ENCODE results near the gene LRRC36. TPM values are rescaled to one million over a fixed set of nuclear protein-coding genes. Genes with fewer than 3 reads are reported as not detected.

Gene LRRC36
- polyA plus RNA-seq, 3 donors = 0.65 to 3.2 (median 1.8) TPM

DNA sequence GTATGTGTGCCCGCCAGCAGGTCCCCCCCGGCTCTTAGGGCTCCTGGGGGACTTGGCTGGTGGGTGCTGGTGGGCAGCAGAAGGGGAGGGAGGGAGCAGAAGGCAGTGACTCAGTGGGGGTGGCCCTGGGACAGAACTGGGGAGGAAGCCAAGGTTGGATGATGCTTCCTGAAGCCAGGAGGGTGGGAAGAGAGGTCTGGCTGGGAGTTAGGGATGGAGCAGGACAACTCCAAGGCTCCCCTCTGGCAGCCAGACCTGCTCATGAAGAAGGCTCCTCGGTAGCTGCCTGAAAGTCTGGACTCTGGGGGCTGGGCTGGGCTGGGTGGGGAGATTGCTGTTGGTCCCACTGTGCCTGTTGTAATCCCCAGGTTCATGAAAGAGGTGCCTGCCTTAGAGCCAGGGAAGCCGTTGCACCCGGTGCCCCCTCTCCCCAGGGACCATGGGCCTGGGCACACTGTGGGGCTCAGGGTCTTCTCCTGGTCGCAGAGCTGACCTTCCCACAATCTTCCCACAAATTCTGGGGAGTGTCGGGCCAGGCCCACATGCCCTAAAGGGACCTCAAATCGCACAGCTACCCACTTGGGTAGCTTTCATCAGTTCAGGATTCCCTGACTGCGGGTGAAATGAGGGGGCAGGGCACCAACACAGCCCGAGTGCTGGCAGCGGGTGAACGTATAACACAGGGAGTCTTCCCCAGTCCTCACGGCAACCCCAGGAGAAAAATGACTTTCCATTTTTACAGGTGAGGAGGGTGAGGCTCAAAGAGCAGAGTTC lies 48.4 kb upstream of the LRRC36 start:
- peaks cover 0 to 1% (median 0%) of the 10 kb centered on the region in 3 donors for H3K27me3 Mint-ChIP-seq (ENCODE audit: low read depth in 3 of 3)
- H3K9ac ChIP-seq (ENCODE audit: insufficient read depth, low read length, poor library complexity, severe bottlenecking) = peak overlapping the region; percentile 77
- H3K9me3 ChIP-seq (replicated peaks in 1 of 2; ENCODE audit: control insufficient read depth in 1 of 2, insufficient read depth in 1 of 2, low read length in 2 of 2) = no peaks in the 10 kb centered on the region
- H3K27ac ChIP-seq (ENCODE audit: low read depth in 1 of 2, low read length in 2 of 2) = no peak overlapping the region
- H3K4me2 ChIP-seq (replicated peaks; ENCODE audit: extremely low read depth, low read length, poor library complexity, severe bottlenecking) = peak overlapping the region; percentile 74
- peak overlapping the region; percentile 47 to 72 (median 47) for H3K4me3 ChIP-seq (replicated peaks in 1 of 3; ENCODE audit: low read depth in 2 of 3, low read length in 3 of 3)
- no peak for DNase-seq
- H3K79me2 ChIP-seq (ENCODE audit: insufficient read depth, low read length) = peaks cover 4% of the 10 kb centered on the region
- intact Hi-C loops (cut with micrococcal nuclease) = loop anchor here in 1 of 2 donors (5.0 kb wide), 1 partner anchor 119 kb away; no protein-coding TSS in a partner anchor
- H3K4me1 ChIP-seq (ENCODE audit: control insufficient read depth in 1 of 2, insufficient read depth in 2 of 2, low read length in 2 of 2) = peaks cover 12 to 20% of the 10 kb centered on the region in 2 donors
- H3K4me1 Mint-ChIP-seq = peaks cover 14% of the 10 kb centered on the region
- H4K20me1 ChIP-seq (ENCODE audit: insufficient read depth, low read length) = no peaks in the 10 kb centered on the region
- no peaks in the 10 kb centered on the region for H3K36me3 ChIP-seq (replicated peaks in 1 of 2; ENCODE audit: control insufficient read depth in 1 of 2, insufficient read depth in 2 of 2, low read length in 2 of 2)
- peaks cover 14 to 16% of the 10 kb centered on the region in 2 donors for H3K36me3 Mint-ChIP-seq
- TF ChIP-seq, protein P1, sequence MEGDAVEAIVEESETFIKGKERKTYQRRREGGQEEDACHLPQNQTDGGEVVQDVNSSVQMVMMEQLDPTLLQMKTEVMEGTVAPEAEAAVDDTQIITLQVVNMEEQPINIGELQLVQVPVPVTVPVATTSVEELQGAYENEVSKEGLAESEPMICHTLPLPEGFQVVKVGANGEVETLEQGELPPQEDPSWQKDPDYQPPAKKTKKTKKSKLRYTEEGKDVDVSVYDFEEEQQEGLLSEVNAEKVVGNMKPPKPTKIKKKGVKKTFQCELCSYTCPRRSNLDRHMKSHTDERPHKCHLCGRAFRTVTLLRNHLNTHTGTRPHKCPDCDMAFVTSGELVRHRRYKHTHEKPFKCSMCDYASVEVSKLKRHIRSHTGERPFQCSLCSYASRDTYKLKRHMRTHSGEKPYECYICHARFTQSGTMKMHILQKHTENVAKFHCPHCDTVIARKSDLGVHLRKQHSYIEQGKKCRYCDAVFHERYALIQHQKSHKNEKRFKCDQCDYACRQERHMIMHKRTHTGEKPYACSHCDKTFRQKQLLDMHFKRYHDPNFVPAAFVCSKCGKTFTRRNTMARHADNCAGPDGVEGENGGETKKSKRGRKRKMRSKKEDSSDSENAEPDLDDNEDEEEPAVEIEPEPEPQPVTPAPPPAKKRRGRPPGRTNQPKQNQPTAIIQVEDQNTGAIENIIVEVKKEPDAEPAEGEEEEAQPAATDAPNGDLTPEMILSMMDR (IDR thresholded peaks at IDR 0.05) = no peak
- no peaks in the 10 kb centered on the region for H3K9me3 Mint-ChIP-seq
- 82% methylated on average over 9 of the region's 13 CpGs for WGBS (ENCODE audit: insufficient coverage)
- no peak overlapping the region for H3K27ac Mint-ChIP-seq
- H3K4me3 Mint-ChIP-seq = peak overlapping the region; percentile 75 to 86
- H2AFZ ChIP-seq (ENCODE audit: insufficient read depth, low read depth, low read length, poor library complexity, severe bottlenecking) = peak overlapping the region; percentile 92
- no peaks in the 10 kb centered on the region for H3K27me3 ChIP-seq (ENCODE audit: control insufficient read depth in 2 of 2, insufficient read depth in 2 of 2, low read length in 2 of 2)

DNA sequence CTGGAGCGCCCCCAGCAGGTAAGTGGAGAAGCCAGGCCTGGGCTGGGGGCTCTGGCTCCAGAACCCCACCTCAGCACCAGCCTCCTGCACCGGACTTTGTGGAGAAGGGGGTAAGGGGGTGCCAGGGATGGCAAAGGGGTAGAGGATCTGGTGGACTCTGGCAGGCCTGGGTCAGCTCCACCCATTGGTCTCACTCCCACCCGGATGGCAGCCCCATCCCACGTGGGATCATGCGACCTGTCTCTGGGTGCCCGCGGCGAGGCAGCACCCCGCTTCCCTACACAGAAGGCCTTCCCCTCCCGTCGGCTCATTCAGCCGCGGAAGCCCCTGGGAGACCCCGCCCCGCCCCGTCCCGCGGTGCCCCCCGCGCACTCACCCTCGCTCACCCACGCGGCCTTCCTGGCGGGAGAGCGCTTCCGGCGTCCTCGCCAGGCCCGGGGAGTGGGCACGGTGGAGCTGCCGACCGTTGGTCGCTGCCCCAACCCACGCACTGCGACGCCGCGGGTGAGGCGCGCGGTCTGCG lies 47.8 kb upstream of the LRRC36 start:
- H3K4me3 Mint-ChIP-seq = peak overlapping the region; percentile 75 to 86
- Histone ChIP-seq H3K4me2 (replicated peaks; ENCODE audit: extremely low read depth, low read length, poor library complexity, severe bottlenecking) (peak overlapping the region; percentile 74), H3K4me1 (ENCODE audit: control insufficient read depth in 1 of 2, insufficient read depth in 2 of 2, low read length in 2 of 2) (peaks cover 12 to 20% of the 10 kb centered on the region in 2 donors), H3K27ac (ENCODE audit: low read depth in 1 of 2, low read length in 2 of 2) (no peak overlapping the region), H3K36me3 (replicated peaks in 1 of 2; ENCODE audit: control insufficient read depth in 1 of 2, insufficient read depth in 2 of 2, low read length in 2 of 2) (no peaks in the 10 kb centered on the region), H3K4me3 (replicated peaks in 1 of 3; ENCODE audit: low read depth in 2 of 3, low read length in 3 of 3) (peak overlapping the region; percentile 47 to 72 (median 47)), H3K9me3 (replicated peaks in 1 of 2; ENCODE audit: control insufficient read depth in 1 of 2, insufficient read depth in 1 of 2, low read length in 2 of 2) (no peaks in the 10 kb centered on the region), H3K27me3 (ENCODE audit: control insufficient read depth in 2 of 2, insufficient read depth in 2 of 2, low read length in 2 of 2) (no peaks in the 10 kb centered on the region), H4K20me1 (ENCODE audit: insufficient read depth, low read length) (no peaks in the 10 kb centered on the region), H3K79me2 (ENCODE audit: insufficient read depth, low read length) (peaks cover 4% of the 10 kb centered on the region), H3K9ac (ENCODE audit: insufficient read depth, low read length, poor library complexity, severe bottlenecking) (peak overlapping the region; percentile 77), H2AFZ (ENCODE audit: insufficient read depth, low read depth, low read length, poor library complexity, severe bottlenecking) (peak overlapping the region; percentile 92)
- peak; percentile 15 to 38 (median 29) for DNase-seq
- peaks cover 14% of the 10 kb centered on the region for H3K4me1 Mint-ChIP-seq
- intact Hi-C loops (cut with micrococcal nuclease) = loop anchor here in 1 of 2 donors (5.0 kb wide), 1 partner anchor 118 kb away; no protein-coding TSS in a partner anchor
- WGBS (ENCODE audit: insufficient coverage) = 0% methylated on average over 41 of the region's 42 CpGs
- peaks cover 13 to 14% of the 10 kb centered on the region in 2 donors for H3K36me3 Mint-ChIP-seq
- H3K27ac Mint-ChIP-seq = no peak overlapping the region
- H3K9me3 Mint-ChIP-seq = no peaks in the 10 kb centered on the region
- TF ChIP-seq, protein P1 (IDR thresholded peaks at IDR 0.05) = no peak
- H3K27me3 Mint-ChIP-seq (ENCODE audit: low read depth in 3 of 3) = peaks cover 0 to 1% (median 0%) of the 10 kb centered on the region in 3 donors
